A673 (cell line): Measurements from ENCODE around the gene NXPH3. TPM values are rescaled to one million over a fixed set of nuclear protein-coding genes. Genes with fewer than 3 reads are reported as not detected.

Experiments
- BruUV-seq: library from RNA; stranded (reverse); fragments of 400-500 nt; replicated peaks from 2 replicates; lab custom pipeline; 2021; lab: Mats Ljungman, UMichigan
- CTCF ChIA-PET: fragments of 300-600 bp; sonication (Branson Sonifier 250); formaldehyde crosslinking; loops from one replicate; lab custom pipeline; 2022; ENCODE audit warnings: antibody characterized with exemption; lab: Charles Lee
- POLR2A ChIA-PET: fragments of 300-600 bp; sonication (Branson Sonifier 250); formaldehyde crosslinking; loops from one replicate; lab custom pipeline; 2022; ENCODE audit warnings: antibody characterized with exemption; ENCODE audit not compliant: low non-redundant PET; lab: Charles Lee
- DNase-seq: peaks from one replicate; pipeline ENCODE4 v3.0.0-alpha.2; 2015; ENCODE audit warnings: low spot score
- H3K27ac ChIP-seq: fragments of 200-600 bp; sonication (generic); 2 replicates; pipeline ENCODE4 v1.5.1; 2016; ENCODE audit warnings: mixed run types, low read depth, mild to moderate bottlenecking, mixed read lengths, antibody characterized with exemption, low read length; ENCODE audit not compliant: poor library complexity, severe bottlenecking
- H3K27me3 ChIP-seq: fragments of 200-600 bp; sonication (generic); replicated peaks from 2 replicates; pipeline ENCODE4 v1.6.1; 2017; ENCODE audit warnings: mixed run types, low read depth, mild to moderate bottlenecking, mixed read lengths, antibody characterized with exemption, low read length; ENCODE audit not compliant: insufficient read depth, poor library complexity
- H3K36me3 ChIP-seq: fragments of 200-600 bp; sonication (generic); 2 replicates; pipeline ENCODE4 v1.6.1; 2016; ENCODE audit warnings: mixed run types, mild to moderate bottlenecking, mixed read lengths, antibody characterized with exemption, low read length; ENCODE audit not compliant: insufficient read depth, poor library complexity, severe bottlenecking
- H3K4me1 ChIP-seq: fragments of 200-600 bp; sonication (generic); 2 replicates; pipeline ENCODE4 v1.6.1; 2017; ENCODE audit warnings: mixed run types, mild to moderate bottlenecking, mixed read lengths, antibody characterized with exemption, low read length; ENCODE audit not compliant: insufficient read depth, poor library complexity, severe bottlenecking
- H3K4me3 ChIP-seq: fragments of 200-600 bp; sonication (generic); 2 replicates; pipeline ENCODE4 v1.5.1; 2016; ENCODE audit warnings: low read depth, mixed run types, mild to moderate bottlenecking, mixed read lengths, low read length; ENCODE audit not compliant: poor library complexity, severe bottlenecking
- H3K9me3 ChIP-seq: fragments of 200-600 bp; sonication (generic); 2 replicates; pipeline ENCODE4 v1.6.1; 2016; ENCODE audit warnings: mixed run types, low read depth, mild to moderate bottlenecking, mixed read lengths, antibody characterized with exemption, low read length; ENCODE audit not compliant: poor library complexity, severe bottlenecking
- CTCF ChIP-seq: fragments of 300-800, 200-600 bp; sonication (generic); conservative IDR thresholded peaks from 2 replicates; pipeline ENCODE4 v1.5.1; 2017; ENCODE audit warnings: low read depth, mild to moderate bottlenecking, antibody characterized with exemption, low read length, moderate library complexity, mixed read lengths
- EZH2 ChIP-seq: fragments of 200-600 bp; sonication (generic); IDR thresholded peaks from 2 replicates; pipeline ENCODE4 v1.6.1; 2017; ENCODE audit warnings: borderline replicate concordance, low read depth, mild to moderate bottlenecking, mixed read lengths, antibody characterized with exemption, low read length; ENCODE audit not compliant: poor library complexity, severe bottlenecking
- intact Hi-C: fragments of 100-400 bp; cut with micrococcal nuclease; formaldehyde crosslinking; loops from one replicate; pipeline ENCODE4 v1.10.0; 2022; ENCODE audit not compliant: unreplicated experiment
- total RNA-seq: library from RNA; stranded (reverse); gene quantifications from 2 replicates; pipeline ENCODE4 v1.2.3, GENCODE V29; 2021

The NXPH3 gene
- total RNA-seq, 1 experiment from 2014 or later = 0.21 TPM

GRCh38 chr17:49595980-49596379, 20.3 kb downstream of the NXPH3 start:
- ChIA-PET CTCF (no interaction called here), POLR2A (no interaction called here)
- no peaks in the 10 kb centered on the region for H3K9me3 ChIP-seq
- peaks cover 10% of the 10 kb centered on the region for H3K36me3 ChIP-seq
- no peaks in the 10 kb centered on the region for H3K27me3 ChIP-seq
- intact Hi-C loops = no loop called here
- no peak overlapping the region for H3K27ac ChIP-seq
- TF ChIP-seq CTCF (no peak), EZH2 (no peak)
- BruUV-seq = no TSS peak
- H3K4me1 ChIP-seq = no peaks in the 10 kb centered on the region
- no peak overlapping the region for H3K4me3 ChIP-seq
- DNase-seq = no peak

GRCh38 chr17:49596613-49597244, 21.1 kb downstream of the NXPH3 start:
- no peaks in the 10 kb centered on the region for H3K27me3 ChIP-seq
- peaks cover 15% of the 10 kb centered on the region for H3K36me3 ChIP-seq
- BruUV-seq = no TSS peak
- POLR2A ChIA-PET = no interaction called here
- H3K9me3 ChIP-seq = no peaks in the 10 kb centered on the region
- H3K27ac ChIP-seq = no peak overlapping the region
- no peak overlapping the region for H3K4me3 ChIP-seq
- intact Hi-C loops = no loop called here
- TF ChIP-seq CTCF (no peak), EZH2 (no peak)
- H3K4me1 ChIP-seq = no peaks in the 10 kb centered on the region
- CTCF ChIA-PET = interaction anchor here (0.6 kb wide), 1 partner anchor 247 kb away, joined by 3 read pairs; no protein-coding TSS in a partner anchor
- DNase-seq = no peak

- DNase-seq = no peak
- Histone ChIP-seq H3K36me3 (peaks cover 18% of the 10 kb centered on the region), H3K27ac (no peak overlapping the region), H3K27me3 (no peaks in the 10 kb centered on the region), H3K9me3 (no peaks in the 10 kb centered on the region), H3K4me1 (no peaks in the 10 kb centered on the region), H3K4me3 (no peak overlapping the region)
- intact Hi-C loops = no loop called here
- ChIA-PET CTCF (interaction anchor here (0.6 kb wide), 1 partner anchor 246 kb away, joined by 3 read pairs; no protein-coding TSS in a partner anchor), POLR2A (no interaction called here)
- no TSS peak for BruUV-seq
- TF ChIP-seq EZH2 (no peak), CTCF (no peak)
These were observed 21.8 kb downstream of the NXPH3 start for GRCh38 chr17:49597436-49597835.
